NCI-H748 treated with DMSO at 0.1 percent for 48 hours (cell line): ENCODE measurements around the gene CLRN3.

Experiments
- DNase-seq: peaks from one replicate; lab custom pipeline; 2025; lab: John Stamatoyannopoulos, UW

The CLRN3 gene

DNA sequence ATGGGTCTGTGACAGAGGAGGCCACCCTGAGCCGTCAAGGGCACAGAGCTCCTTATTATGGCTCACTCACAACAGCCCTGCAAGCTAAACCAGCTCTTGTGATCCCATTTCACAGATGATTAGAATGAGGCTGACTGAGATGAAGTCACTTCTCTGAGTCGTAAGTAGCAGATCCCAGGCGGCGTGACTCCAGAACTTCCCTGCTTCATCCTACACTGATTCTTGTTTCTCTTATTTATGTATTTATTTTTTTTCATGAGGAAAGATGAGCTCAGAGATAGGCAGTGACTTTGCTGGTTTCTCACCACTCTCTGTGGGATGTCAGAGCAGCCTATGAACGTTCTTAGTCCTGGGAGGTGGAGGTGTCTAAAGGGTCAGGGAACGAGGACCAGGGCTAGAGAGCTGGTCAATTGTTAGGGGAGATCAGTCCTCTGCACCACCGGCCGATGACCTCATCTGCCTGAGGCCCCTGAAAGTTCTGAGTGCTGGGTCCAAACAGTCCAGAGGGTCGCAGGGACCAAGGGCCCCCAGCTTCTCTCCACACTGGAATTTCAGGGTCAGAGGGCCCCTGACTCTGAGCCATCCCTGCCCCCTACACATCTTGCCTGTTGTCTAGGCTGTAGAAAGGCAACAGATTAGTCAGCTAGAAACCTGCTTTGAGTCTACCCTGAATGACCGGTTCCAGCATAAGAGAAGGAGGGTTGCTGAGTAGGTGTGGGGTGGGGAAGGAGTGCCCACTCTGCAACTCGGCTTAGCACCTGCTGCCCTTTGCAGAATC is 17.9 kb downstream of the CLRN3 start:
- DNase-seq = no peak

GRCh38 chr10:127873901-127874470 is 18.8 kb downstream of the CLRN3 start:
- no peak for DNase-seq

DNA sequence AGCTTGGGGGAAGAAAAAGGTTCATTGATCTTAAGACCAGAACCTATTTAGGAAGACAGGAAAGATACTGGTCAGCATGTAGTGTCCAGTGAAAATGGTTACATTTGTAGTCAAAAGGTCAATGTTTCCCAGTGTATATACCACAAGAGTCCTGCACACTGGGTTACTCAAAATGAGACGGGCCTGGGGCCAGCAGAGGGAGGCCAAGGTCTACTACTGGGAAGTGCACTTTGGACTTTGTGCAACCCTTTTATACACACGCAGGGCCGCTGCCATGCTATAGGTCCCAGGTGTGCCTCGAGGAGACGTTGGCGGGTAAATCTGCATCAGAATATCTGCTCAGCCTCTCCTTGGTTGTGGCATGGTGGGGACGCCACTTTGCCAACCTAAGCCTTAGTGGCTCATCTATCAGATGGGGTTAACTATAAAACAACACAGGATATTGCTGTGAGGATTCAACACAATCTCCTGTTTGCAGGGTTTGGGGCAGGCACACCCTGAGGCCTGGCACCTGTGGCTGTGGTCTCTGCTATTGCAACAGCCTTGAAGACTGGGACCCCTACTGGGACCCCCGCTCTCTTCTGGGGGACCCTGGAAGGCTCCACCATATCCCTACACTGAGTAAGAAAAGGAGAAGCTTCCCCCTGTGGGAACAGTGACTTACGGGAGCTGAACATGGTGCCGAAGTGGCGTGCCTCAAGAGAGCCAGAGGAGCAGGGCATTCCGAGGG is 19.7 kb downstream of the CLRN3 start:
- DNase-seq = no peak

GRCh38 chr10:127872011-127872761 is 20.6 kb downstream of the CLRN3 start:
- peak; percentile 1 for DNase-seq

DNA sequence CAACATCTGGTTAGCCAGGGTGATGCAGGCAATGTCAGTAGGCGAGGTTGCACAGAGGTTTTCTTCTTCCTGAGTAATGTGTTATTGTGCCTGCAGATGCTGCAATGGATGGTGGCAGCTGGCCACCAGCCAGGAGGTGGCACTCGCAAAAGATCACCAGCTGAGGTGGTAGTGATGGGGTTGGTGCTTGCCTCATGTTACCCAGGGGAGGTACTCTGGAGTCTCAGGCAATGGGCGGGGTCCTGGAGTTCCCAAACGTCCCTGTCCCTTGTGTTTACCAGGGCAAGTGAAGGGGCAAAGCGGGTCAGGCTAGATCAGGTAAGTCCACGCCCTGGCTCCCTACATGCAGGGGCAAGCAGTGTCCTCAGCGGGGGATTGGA is 21.1 kb downstream of the CLRN3 start:
- no peak for DNase-seq

GRCh38 chr10:127869329-127869728 is 23.4 kb downstream of the CLRN3 start:
- no peak for DNase-seq

DNA sequence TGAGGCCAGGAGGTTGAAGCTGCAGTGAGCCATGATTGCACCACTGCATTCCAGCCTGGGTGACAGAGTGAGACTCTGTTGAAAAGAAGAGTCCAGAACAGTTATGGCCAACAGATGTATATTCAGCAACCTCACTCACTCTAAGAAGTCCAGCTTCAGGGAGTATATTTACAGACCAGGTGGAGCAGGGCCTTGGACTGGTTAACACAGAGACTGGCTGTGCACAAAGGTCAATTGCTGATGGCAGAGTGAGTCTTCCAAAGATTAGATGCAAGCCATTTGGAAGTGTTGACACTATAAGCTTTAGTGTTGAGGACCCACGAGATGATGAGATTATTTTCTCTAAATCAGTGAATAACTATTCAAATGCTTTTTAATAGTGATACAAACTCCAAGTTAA is 24.9 kb downstream of the CLRN3 start:
- no peak for DNase-seq

- DNase-seq = no peak
Observed at GRCh38 chr10:127866276-127867013, 26.3 kb downstream of the CLRN3 start.

DNA sequence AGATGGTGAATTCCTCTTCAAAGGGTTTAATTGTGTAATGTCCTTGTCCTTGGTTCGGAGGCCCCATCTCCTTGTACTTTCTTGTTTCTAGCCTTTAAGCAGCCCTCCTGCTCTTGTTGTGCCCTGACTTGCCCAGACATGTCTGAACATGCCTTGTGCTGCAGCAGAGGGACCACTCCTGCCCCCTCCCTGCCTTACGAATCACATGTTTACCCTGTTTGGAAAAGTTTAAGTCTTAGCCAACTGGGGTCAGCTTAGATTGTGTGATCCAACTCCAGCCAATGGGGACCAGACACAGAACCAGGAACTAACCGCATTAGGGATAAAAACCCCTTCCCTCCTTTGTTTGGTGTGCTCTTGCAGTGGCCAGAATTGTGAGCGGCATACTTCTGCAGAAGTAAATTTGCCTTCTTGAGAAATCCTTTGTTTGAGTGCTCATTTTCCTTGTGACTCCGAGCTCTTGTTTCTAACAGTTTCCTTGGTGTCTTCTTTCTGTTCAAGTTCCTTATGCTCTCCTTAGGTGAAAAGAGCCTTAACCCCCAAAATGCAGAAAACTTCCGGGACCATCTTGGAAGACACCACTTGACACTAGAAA is 29.4 kb downstream of the CLRN3 start:
- DNase-seq = no peak

- DNase-seq = no peak
Observed at GRCh38 chr10:127860592-127860991, 32.1 kb downstream of the CLRN3 start.

- DNase-seq = no peak
Observed at GRCh38 chr10:127855976-127856375, 36.8 kb downstream of the CLRN3 start.

GRCh38 chr10:127855591-127855881 is 37.2 kb downstream of the CLRN3 start:
- no peak for DNase-seq

GRCh38 chr10:127854769-127855590 is 37.8 kb downstream of the CLRN3 start:
- no peak for DNase-seq

GRCh38 chr10:127853868-127854768 is 38.6 kb downstream of the CLRN3 start:
- peak; percentile 17 for DNase-seq

DNA sequence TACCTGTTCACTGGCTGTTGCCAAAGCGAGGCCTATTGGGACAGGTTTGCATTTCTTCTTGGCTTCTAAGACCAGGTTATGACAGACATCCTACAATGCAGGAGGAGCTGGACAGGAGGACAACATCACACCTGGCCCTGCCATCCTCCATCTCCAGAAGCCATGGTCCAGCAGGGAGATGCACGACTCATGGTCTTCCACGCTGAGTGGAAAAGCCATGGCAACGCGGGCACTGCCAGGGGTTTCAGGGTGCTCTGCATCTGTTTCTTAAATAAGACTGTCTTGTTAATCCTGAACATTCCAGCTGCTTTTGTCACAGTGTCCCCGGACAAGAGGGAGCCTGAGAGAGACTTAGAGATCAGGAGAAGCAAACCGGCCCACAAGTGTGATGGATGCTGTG is 40.3 kb downstream of the CLRN3 start:
- no peak for DNase-seq

DNA sequence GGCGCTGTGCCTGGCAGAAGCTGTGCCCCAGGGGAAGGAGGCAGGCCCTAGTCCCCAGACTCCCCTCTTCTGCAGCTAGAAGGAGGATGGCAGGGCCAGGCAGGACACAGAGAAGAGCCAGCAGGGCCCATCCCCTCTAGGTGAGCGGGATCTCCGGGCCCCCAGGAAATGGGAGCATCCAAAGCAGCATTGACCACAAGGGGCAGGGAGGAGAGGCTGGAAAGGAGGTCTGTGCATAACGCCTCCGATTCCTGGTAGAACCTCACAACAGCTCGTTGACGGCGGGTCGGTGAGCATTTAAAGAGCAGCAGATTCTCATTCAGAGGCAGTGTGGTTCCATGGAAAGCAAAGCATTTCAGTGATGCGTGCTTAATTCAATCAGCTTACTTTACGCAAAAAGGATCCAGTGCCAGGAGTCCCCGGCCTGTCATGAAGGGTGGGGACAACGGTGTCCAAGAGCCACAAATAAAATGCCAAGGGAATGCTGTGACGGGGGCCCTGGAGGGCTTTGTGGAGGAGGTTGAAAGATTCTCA is 41.0 kb downstream of the CLRN3 start:
- no peak for DNase-seq

GRCh38 chr10:127850944-127851343 is 41.8 kb downstream of the CLRN3 start:
- DNase-seq = no peak

DNA sequence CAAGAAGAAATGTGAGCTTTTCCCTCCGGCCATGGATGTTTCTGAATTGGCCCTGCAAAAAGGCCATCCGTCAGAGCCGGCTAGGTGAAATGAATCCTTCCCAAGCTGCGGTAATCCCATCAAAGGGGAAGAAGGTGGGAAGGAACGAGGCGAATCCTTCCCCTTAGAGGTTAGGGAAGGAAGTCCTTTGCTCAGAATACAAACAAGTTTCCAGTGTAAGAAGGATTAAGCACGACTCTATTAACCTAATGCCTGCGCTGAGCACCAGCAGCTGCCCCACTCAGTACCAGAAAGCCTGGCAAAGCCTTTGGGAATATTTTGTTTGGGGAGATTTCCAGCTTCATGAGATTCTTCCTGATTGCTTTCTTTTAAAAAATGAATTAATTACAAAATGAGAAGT is 42.8 kb downstream of the CLRN3 start:
- no peak for DNase-seq

GRCh38 chr10:127849224-127849623 is 43.5 kb downstream of the CLRN3 start:
- DNase-seq = no peak
